Keratinocyte (primary cell): ENCODE results near the gene CLSTN1. TPM values are rescaled to one million over a fixed set of nuclear protein-coding genes. Genes with fewer than 3 reads are reported as not detected.
A peak's percentile ranks its signal among the peaks of the same experiment; 100 is the strongest.

Experiments
- DNase-seq: peaks from one replicate; pipeline ENCODE4 v3.0.0-alpha.2; 2011; ENCODE audit warnings: low read depth, missing footprints, low spot score
- FAIRE-seq: peaks from 2 replicates; lab custom pipeline; 2011; peaks lifted over from hg19 to GRCh38; lab: Jason Lieb, UNC
- H2AFZ ChIP-seq: 2 replicates; pipeline ENCODE4 v1.6.0; 2012; ENCODE audit warnings: low read length, control low read depth, inconsistent platforms; ENCODE audit not compliant: control insufficient read depth
- H3K27ac ChIP-seq: 2 replicates; pipeline ENCODE4 v1.5.1; 2011; ENCODE audit warnings: low read length; ENCODE audit not compliant: control insufficient read depth, insufficient read depth
- H3K27me3 ChIP-seq: 3 replicates; pipeline ENCODE4 v1.6.0; 2011; ENCODE audit warnings: low read length; ENCODE audit not compliant: control insufficient read depth, insufficient read depth; ENCODE audit errors: extremely low read depth
- H3K36me3 ChIP-seq, 2 experiments: 2 replicates in 1 of 2; 3 replicates in 1 of 2; pipeline ENCODE4 v1.5.1; 2011; ENCODE audit warnings: low read length in 2 of 2, mild to moderate bottlenecking in 1 of 2; ENCODE audit not compliant: control insufficient read depth in 2 of 2, insufficient read depth in 2 of 2; ENCODE audit errors: extremely low read depth in 1 of 2
- H3K4me1 ChIP-seq: 3 replicates; pipeline ENCODE4 v1.5.1; 2011; ENCODE audit warnings: low read length; ENCODE audit not compliant: control insufficient read depth, insufficient read depth; ENCODE audit errors: extremely low read depth
- H3K4me2 ChIP-seq: 3 replicates; pipeline ENCODE4 v1.6.0; 2011; ENCODE audit warnings: low read depth, low read length; ENCODE audit not compliant: control insufficient read depth, insufficient read depth; ENCODE audit errors: extremely low read depth
- H3K4me3 ChIP-seq, 3 experiments: fragments of 200-600 bp in 1 of 3; sonication (generic) in 1 of 3; 2 replicates in 2 of 3; 3 replicates in 1 of 3; pipeline ENCODE4 v1.5.1; 2011 to 2016; ENCODE audit warnings: low read length in 3 of 3, mild to moderate bottlenecking in 3 of 3, control low read depth in 2 of 3, inconsistent platforms in 1 of 3, low read depth in 1 of 3, mixed read lengths in 1 of 3, mixed run types in 1 of 3, moderate library complexity in 1 of 3; ENCODE audit not compliant: control insufficient read depth in 2 of 3, insufficient read depth in 2 of 3; ENCODE audit errors: extremely low read depth in 1 of 3
- H3K79me2 ChIP-seq: 2 replicates; pipeline ENCODE4 v1.6.0; 2012; ENCODE audit warnings: low read length; ENCODE audit not compliant: control insufficient read depth, insufficient read depth
- H3K9ac ChIP-seq: 3 replicates; pipeline ENCODE4 v1.6.0; 2011; ENCODE audit warnings: low read length; ENCODE audit not compliant: control insufficient read depth, insufficient read depth; ENCODE audit errors: extremely low read depth
- H3K9me1 ChIP-seq: 3 replicates; pipeline ENCODE4 v1.6.0; 2011; ENCODE audit warnings: low read length; ENCODE audit not compliant: control insufficient read depth, insufficient read depth; ENCODE audit errors: extremely low read depth
- H3K9me3 ChIP-seq: 2 replicates; pipeline ENCODE4 v1.5.1; 2012; ENCODE audit warnings: low read depth, low read length; ENCODE audit not compliant: control insufficient read depth
- H4K20me1 ChIP-seq: 3 replicates; pipeline ENCODE4 v1.6.0; 2011; ENCODE audit warnings: low read length; ENCODE audit not compliant: control insufficient read depth, insufficient read depth; ENCODE audit errors: extremely low read depth
- EZH2 ChIP-seq: IDR thresholded peaks from one replicate; pipeline ENCODE4 v1.6.1; 2012; ENCODE audit warnings: inconsistent platforms, mild to moderate bottlenecking, low read length, moderate library complexity
- dilution Hi-C: fragments of 300-500 bp; cut with MboI; formaldehyde crosslinking; loops from one replicate; pipeline ENCODE4 v1.7.0; 2020; ENCODE audit warnings: low sequenced_read_pairs; ENCODE audit not compliant: extremely low pct_ligation_motif_present
- polyA plus RNA-seq, 5 experiments: library from polyadenylated mRNA; depleted of rRNA in 3 of 5; stranded (reverse) in 3 of 5; stranded (forward) in 1 of 5; unstranded in 1 of 5; fragments of >200 nt; gene quantifications; 1 replicate in 1 of 5; 2 replicates in 3 of 5; 3 replicates in 1 of 5; pipeline versions ENCODE4 v1.2.1 to v1.2.3, GENCODE V29; 2011 to 2012; ENCODE audit warnings: missing spikeins in 2 of 5, low read depth in 1 of 5, low replicate concordance in 1 of 5
- TF ChIP-seq, protein P1 (sequence below), 3 experiments: IDR thresholded peaks in 1 of 3; conservative IDR thresholded peaks in 1 of 3; optimal IDR thresholded peaks in 1 of 3; 2 replicates in 2 of 3; 3 replicates in 1 of 3; pipeline versions ENCODE3 to v1.5.1; 2011; ENCODE audit warnings: low read length in 3 of 3, mild to moderate bottlenecking in 3 of 3, moderate library complexity in 2 of 3, control low read depth in 1 of 3, inconsistent platforms in 1 of 3; ENCODE audit not compliant: insufficient read depth in 2 of 3; ENCODE audit errors: extremely low read depth in 1 of 3

Gene CLSTN1
- polyA plus RNA-seq, 1 donor (not counting 4 experiments of a cell fraction or from before 2014, with no cell fraction given) = 90.3 TPM

DNA sequence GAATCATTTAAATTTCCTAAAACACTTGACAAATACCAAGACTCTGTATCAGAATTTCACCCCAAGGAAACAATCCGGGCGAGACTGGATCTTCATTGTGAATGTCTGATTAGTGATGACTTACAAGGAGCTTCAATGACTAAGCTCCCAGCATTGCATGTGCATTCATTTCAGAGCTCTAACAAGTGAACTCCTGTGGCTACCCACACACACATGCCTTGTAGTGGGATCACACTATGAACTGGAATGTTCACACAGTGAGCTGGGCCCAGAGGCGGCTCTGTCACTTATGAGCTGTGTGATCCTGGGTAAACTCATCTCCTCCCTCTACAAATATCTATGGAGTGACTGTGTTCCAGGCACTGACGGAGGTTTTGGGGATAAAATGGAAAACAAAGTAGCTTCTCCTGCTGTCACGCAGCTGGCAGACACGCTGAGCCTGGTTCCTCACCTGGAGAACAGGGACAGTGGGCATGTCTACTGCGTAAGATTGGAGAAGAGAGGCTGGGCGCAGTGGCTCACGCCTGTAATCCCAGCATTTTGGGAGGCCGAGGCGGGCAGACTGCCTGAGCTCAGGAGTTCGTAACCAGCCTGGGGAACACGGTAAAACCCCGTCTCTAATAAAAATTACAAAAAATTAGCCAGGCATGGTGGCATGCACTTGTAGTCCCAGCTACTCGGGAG lies 56.9 kb downstream of the CLSTN1 start:
- Histone ChIP-seq H2AFZ (no peak overlapping the region), H3K9ac (peak overlapping the region; percentile 69), H3K79me2 (peaks cover 61% of the 10 kb centered on the region), H3K36me3 (peaks cover 8 to 9% of the 10 kb centered on the region in 2 experiments), H3K4me1 (peaks cover 20% of the 10 kb centered on the region), H3K9me1 (peaks cover 2% of the 10 kb centered on the region), H3K27ac (peak overlapping the region; percentile 89), H3K4me3 (no peak overlapping the region), H4K20me1 (no peaks in the 10 kb centered on the region), H3K4me2 (no peak overlapping the region), H3K27me3 (no peaks in the 10 kb centered on the region), H3K9me3 (no peaks in the 10 kb centered on the region)
- DNase-seq (peak; percentile 100), FAIRE-seq (peak; percentile 100)
- TF ChIP-seq, protein P1, sequence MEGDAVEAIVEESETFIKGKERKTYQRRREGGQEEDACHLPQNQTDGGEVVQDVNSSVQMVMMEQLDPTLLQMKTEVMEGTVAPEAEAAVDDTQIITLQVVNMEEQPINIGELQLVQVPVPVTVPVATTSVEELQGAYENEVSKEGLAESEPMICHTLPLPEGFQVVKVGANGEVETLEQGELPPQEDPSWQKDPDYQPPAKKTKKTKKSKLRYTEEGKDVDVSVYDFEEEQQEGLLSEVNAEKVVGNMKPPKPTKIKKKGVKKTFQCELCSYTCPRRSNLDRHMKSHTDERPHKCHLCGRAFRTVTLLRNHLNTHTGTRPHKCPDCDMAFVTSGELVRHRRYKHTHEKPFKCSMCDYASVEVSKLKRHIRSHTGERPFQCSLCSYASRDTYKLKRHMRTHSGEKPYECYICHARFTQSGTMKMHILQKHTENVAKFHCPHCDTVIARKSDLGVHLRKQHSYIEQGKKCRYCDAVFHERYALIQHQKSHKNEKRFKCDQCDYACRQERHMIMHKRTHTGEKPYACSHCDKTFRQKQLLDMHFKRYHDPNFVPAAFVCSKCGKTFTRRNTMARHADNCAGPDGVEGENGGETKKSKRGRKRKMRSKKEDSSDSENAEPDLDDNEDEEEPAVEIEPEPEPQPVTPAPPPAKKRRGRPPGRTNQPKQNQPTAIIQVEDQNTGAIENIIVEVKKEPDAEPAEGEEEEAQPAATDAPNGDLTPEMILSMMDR (optimal IDR thresholded peaks at IDR 0.05 in 1 of 3, IDR thresholded peaks at IDR 0.05 in 1 of 3, conservative IDR thresholded peaks at IDR 0.05 in 1 of 3; ENCODE audit: extremely low read depth in 1 of 3, insufficient read depth in 2 of 3, low read length in 3 of 3) = no peak
- no peak for TF ChIP-seq EZH2
- dilution Hi-C loops = no loop called here

DNA sequence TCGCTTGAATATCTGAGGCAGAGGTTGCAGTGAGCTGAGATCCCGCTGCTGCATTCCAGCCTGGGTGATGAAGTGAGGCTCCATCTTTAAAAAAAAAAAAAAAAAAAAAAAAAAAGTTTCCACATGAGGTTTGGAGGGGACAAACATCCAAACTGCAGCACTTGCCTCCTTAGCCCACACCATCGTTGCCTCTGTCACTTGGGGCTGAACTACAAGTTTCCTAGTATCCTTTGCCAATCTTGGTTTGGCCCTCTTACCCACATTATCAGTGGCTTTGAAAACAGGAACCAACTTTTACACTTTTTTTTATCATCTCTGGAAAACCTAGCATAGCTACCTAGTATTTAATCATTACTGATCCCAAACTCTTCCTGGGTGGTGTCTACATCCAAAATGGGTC lies 59.2 kb downstream of the CLSTN1 start:
- no peak for DNase-seq
- Histone ChIP-seq H3K4me1 (peaks cover 24% of the 10 kb centered on the region), H3K9me3 (no peaks in the 10 kb centered on the region), H3K9me1 (peaks cover 2% of the 10 kb centered on the region), H2AFZ (no peak overlapping the region), H3K27ac (no peak overlapping the region), H3K4me3 (no peak overlapping the region), H4K20me1 (no peaks in the 10 kb centered on the region), H3K36me3 (peaks cover 6 to 16% of the 10 kb centered on the region in 2 experiments), H3K9ac (no peak overlapping the region), H3K4me2 (no peak overlapping the region), H3K27me3 (no peaks in the 10 kb centered on the region), H3K79me2 (peaks cover 72% of the 10 kb centered on the region)
- FAIRE-seq = no peak
- dilution Hi-C loops = no loop called here
- TF ChIP-seq, protein P1 (optimal IDR thresholded peaks at IDR 0.05 in 1 of 3, IDR thresholded peaks at IDR 0.05 in 1 of 3, conservative IDR thresholded peaks at IDR 0.05 in 1 of 3; ENCODE audit: extremely low read depth in 1 of 3, insufficient read depth in 2 of 3, low read length in 3 of 3) = no peak
- TF ChIP-seq EZH2 = no peak
